Tibial artery (tissue), 4 donors: Measurements from ENCODE around the gene FAM174C.

Experiments used
- DNase-seq, 2 donors: peaks; one replicate each; pipeline ENCODE4 v3.0.0-alpha.2; 2019
- H3K27ac ChIP-seq, 2 donors: fragments of 200-600 bp; sonication (generic) in 1 of 2; 1 replicate in 1 of 2; 2 replicates in 1 of 2; pipeline ENCODE4 v1.5.1; 2018 to 2019; ENCODE audit warnings: mild to moderate bottlenecking in 1 of 2
- H3K27me3 ChIP-seq, 2 donors: fragments of 200-600 bp; sonication (generic) in 1 of 2; one replicate each; pipeline versions ENCODE4 v1.5.1 to v1.6.0; 2016 to 2019
- H3K36me3 ChIP-seq, 3 donors: fragments of 200-600 bp; sonication (generic) in 2 of 3; one replicate each; pipeline ENCODE4 v1.5.1; 2016 to 2019; ENCODE audit warnings: mild to moderate bottlenecking in 2 of 3
- H3K4me1 ChIP-seq, 4 donors: fragments of 200-600 bp; sonication (generic) in 2 of 4; 1 replicate in 3 of 4; 2 replicates in 1 of 4; pipeline ENCODE4 v1.5.1; 2016 to 2019
- H3K4me3 ChIP-seq, 2 donors: fragments of 200-600 bp; sonication (generic) in 1 of 2; 1 replicate in 1 of 2; 2 replicates in 1 of 2; pipeline ENCODE4 v1.5.1; 2018 to 2019; ENCODE audit warnings: mild to moderate bottlenecking in 2 of 2
- H3K9me3 ChIP-seq, 3 donors: fragments of 200-600 bp; sonication (generic) in 1 of 3; one replicate each; pipeline ENCODE4 v1.5.1; 2016 to 2019
- intact Hi-C: fragments of 100-400 bp; cut with DNase I; formaldehyde crosslinking; loops from one replicate; pipeline ENCODE4 v1.15.0; 2023; ENCODE audit warnings: low total_unique reads
- TF ChIP-seq, protein P1 (sequence below), 2 experiments: fragments of 200-600 bp in 1 of 2; fragments of 450-650 bp in 1 of 2; IDR thresholded peaks; one replicate each; pipeline ENCODE4 v1.5.1; 2017 to 2019; ENCODE audit warnings: antibody characterized with exemption in 2 of 2, mild to moderate bottlenecking in 1 of 2, moderate library complexity in 1 of 2

Gene FAM174C

DNA sequence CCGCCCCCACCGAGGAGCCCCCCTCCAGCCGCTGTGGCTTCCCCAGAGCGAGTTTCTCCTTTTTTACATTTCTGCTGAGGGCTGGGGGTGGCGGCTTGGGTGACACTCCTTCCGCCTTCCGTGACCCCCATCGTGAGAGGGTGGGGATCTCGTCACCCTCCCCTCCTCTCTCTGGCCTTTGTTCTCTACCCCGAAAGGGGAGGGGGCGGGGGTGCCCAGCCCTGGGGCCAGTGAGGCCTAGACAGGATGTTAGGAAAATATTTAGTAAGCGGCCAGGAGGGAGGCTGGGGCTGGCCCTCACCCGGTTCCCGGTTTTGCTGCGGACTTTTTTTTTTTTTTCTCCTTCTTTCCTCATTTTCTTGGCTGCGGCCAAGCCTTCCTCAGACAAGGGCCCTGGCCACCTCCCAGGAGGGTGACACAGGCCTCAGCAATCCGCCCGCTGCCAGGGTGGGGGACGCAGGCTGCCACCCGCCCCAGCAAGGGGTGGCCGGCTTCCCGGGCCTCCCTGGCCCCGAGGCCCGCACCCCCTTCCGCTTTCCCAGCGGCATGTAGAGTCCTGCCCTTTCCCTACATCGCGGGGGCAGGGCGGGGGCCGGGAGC lies 23.0 kb upstream of the FAM174C start:
- intact Hi-C loops = no loop called here
- H3K27ac ChIP-seq = peak overlapping the region; percentile 98
- peaks cover 36 to 51% (median 46%) of the 10 kb centered on the region in 3 donors for H3K36me3 ChIP-seq
- H3K4me3 ChIP-seq = peak overlapping the region; percentile 67 to 94
- H3K9me3 ChIP-seq = no peaks in the 10 kb centered on the region
- DNase-seq = peak; percentile 95 to 98
- H3K27me3 ChIP-seq = no peaks in the 10 kb centered on the region
- peaks cover 7 to 60% (median 52%) of the 10 kb centered on the region in 4 donors for H3K4me1 ChIP-seq
- TF ChIP-seq, protein P1, sequence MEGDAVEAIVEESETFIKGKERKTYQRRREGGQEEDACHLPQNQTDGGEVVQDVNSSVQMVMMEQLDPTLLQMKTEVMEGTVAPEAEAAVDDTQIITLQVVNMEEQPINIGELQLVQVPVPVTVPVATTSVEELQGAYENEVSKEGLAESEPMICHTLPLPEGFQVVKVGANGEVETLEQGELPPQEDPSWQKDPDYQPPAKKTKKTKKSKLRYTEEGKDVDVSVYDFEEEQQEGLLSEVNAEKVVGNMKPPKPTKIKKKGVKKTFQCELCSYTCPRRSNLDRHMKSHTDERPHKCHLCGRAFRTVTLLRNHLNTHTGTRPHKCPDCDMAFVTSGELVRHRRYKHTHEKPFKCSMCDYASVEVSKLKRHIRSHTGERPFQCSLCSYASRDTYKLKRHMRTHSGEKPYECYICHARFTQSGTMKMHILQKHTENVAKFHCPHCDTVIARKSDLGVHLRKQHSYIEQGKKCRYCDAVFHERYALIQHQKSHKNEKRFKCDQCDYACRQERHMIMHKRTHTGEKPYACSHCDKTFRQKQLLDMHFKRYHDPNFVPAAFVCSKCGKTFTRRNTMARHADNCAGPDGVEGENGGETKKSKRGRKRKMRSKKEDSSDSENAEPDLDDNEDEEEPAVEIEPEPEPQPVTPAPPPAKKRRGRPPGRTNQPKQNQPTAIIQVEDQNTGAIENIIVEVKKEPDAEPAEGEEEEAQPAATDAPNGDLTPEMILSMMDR (IDR thresholded peaks at IDR 0.05) = no peak

GRCh38 chr19:1252821-1253513 lies 22.4 kb upstream of the FAM174C start:
- TF ChIP-seq, protein P1 (IDR thresholded peaks at IDR 0.05) = peak in 1 of 2 experiments; percentile 40
- no peaks in the 10 kb centered on the region for H3K27me3 ChIP-seq
- peaks cover 7 to 59% (median 52%) of the 10 kb centered on the region in 4 donors for H3K4me1 ChIP-seq
- intact Hi-C loops = no loop called here
- peaks cover 38 to 57% (median 52%) of the 10 kb centered on the region in 3 donors for H3K36me3 ChIP-seq
- H3K4me3 ChIP-seq = peak overlapping the region; percentile 67 to 94
- DNase-seq = peak; percentile 95 to 98
- H3K9me3 ChIP-seq = no peaks in the 10 kb centered on the region
- peak overlapping the region; percentile 98 for H3K27ac ChIP-seq

GRCh38 chr19:1253514-1254080 lies 21.7 kb upstream of the FAM174C start:
- Histone ChIP-seq H3K27ac (peak overlapping the region; percentile 98), H3K9me3 (no peaks in the 10 kb centered on the region), H3K4me1 (peaks cover 7 to 61% (median 54%) of the 10 kb centered on the region in 4 donors), H3K36me3 (peaks cover 38 to 64% (median 56%) of the 10 kb centered on the region in 3 donors), H3K27me3 (no peaks in the 10 kb centered on the region), H3K4me3 (peak overlapping the region; percentile 67 to 94)
- TF ChIP-seq, protein P1 (IDR thresholded peaks at IDR 0.05) = no peak
- DNase-seq = peak in 1 of 2 donors; percentile 28
- intact Hi-C loops = no loop called here

GRCh38 chr19:1254081-1254527 lies 21.2 kb upstream of the FAM174C start:
- H3K4me1 ChIP-seq = peaks cover 7 to 66% (median 60%) of the 10 kb centered on the region in 4 donors

DNA sequence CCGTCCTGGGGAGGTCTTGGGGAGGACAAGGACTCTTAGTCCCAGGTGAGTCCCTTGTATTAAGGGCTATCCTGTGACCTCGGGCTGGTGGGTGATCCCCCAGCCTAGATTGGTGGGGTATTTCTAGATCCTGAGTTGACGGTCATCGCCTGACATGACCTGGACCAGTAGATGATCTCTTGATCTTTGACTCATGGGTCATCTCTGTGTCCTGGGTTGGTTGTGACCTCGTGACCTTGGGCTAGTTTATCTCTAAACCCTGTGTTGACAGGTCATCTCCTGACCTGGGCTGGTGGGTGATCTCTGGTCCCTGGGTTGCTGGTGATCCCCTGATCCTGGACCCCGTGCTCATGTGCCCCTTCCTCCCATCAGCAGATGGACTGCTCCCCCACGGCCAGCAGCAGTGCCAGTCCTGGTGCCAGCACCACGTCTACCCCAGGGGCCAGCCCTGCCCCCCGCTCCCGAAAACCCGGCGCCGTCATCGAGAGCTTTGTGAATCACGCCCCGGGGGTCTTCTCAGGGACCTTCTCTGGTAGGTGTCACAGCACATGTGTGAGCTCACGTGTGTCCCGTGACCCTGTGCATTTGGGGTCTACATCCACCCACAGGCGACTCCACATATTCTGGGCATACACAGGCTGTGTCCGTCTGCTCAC lies 20.7 kb upstream of the FAM174C start:
- TF ChIP-seq, protein P1 (IDR thresholded peaks at IDR 0.05) = no peak
- Histone ChIP-seq H3K9me3 (no peaks in the 10 kb centered on the region), H3K36me3 (peaks cover 38 to 65% (median 56%) of the 10 kb centered on the region in 3 donors), H3K4me3 (peak overlapping the region in 1 of 2 donors; percentile 67), H3K27me3 (no peaks in the 10 kb centered on the region), H3K4me1 (peaks cover 7 to 72% (median 65%) of the 10 kb centered on the region in 4 donors), H3K27ac (peak overlapping the region; percentile 98)
- no peak for DNase-seq
- intact Hi-C loops = no loop called here

More at GRCh38 chr19:1254081-1254527, 21.2 kb upstream of the FAM174C start:
- Histone ChIP-seq H3K36me3 (peaks cover 38 to 65% (median 56%) of the 10 kb centered on the region in 3 donors), H3K9me3 (no peaks in the 10 kb centered on the region), H3K4me3 (peak overlapping the region; percentile 67 to 94), H3K27ac (peak overlapping the region; percentile 98), H3K27me3 (no peaks in the 10 kb centered on the region)
- intact Hi-C loops = no loop called here
- no peak for DNase-seq
- TF ChIP-seq, protein P1 (IDR thresholded peaks at IDR 0.05) = no peak
